ENCODE data around the gene PPP1R14D. TPM values are rescaled to one million over a fixed set of nuclear protein-coding genes. Genes with fewer than 3 reads are reported as not detected.

Gene PPP1R14D
- total RNA-seq, 2 experiments from 2014 or later: not detected

DNA sequence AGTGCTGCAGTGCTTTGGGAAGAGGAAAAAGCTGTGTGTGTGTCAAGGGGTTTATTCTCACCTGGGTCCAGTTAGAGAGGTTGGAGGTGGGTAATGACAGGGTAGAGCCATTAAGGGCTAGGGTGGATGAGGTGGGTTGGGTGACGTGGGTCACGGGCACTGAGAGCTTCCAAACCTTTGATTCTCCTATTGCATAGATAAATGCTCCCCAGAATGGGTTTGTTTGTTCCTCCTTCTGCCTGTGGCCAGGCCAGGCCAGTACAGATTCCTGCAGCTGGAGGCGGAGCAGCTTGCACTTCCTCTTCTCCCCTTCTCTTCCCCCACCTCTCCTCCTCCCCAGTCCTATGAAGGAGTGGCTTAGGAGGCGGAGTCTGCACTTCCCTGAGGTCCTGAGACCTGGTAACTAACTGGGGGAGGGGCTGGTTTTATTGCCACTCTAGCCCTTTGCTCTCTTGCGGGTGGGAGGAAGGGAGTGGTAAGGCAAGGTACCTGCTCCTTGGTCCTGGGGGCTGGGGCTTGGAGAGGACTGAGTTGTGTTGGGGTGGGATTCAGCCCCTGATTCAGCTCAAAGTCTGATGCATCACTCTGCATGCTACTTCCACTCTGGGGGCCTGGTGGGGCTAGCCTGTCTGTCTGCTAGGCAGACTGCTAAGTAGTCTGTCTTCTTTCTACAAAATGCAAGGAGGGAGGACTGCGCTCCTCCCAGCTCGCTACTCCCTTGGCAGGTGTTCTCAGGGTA is 18.9 kb upstream of the PPP1R14D start:
- Histone ChIP-seq H3K27me3 (ENCODE audit: control insufficient read depth in 1 of 2, insufficient read depth in 2 of 2, low read length in 2 of 2) (peaks cover 0 to 10% of the 10 kb centered on the region in 2 experiments), H3K27ac (ENCODE audit: low read depth in 1 of 2, low read length in 2 of 2) (no peak overlapping the region), H3K4me3 (ENCODE audit: low read length) (no peak overlapping the region), H3K9me3 (ENCODE audit: control insufficient read depth in 1 of 2, insufficient read depth in 1 of 2, low read length in 2 of 2) (no peaks in the 10 kb centered on the region), H3K4me1 (ENCODE audit: insufficient read depth, low read length) (peaks cover 42% of the 10 kb centered on the region), H3K36me3 (ENCODE audit: insufficient read depth, low read length) (no peaks in the 10 kb centered on the region)
- Mint-ChIP-seq H3K27ac (peak overlapping the region; percentile 0), H3K4me1 (ENCODE audit: low read depth) (peaks cover 34% of the 10 kb centered on the region), H3K9me3 (no peaks in the 10 kb centered on the region), H3K4me3 (no peak overlapping the region), H3K27me3 (peaks cover 9% of the 10 kb centered on the region), H3K36me3 (ENCODE audit: low read depth) (no peaks in the 10 kb centered on the region)
- POLR2A ChIA-PET: interaction anchor here (0.6 kb wide), 1 partner anchor 763 kb away, joined by 3 read pairs; no protein-coding TSS in a partner anchor
- CTCF ChIA-PET: no interaction called here
- DNase-seq (peak in 4 of 14 experiments; percentile 31 to 60 (median 42)), ATAC-seq (ENCODE audit: poor library complexity) (no peak)
- TF ChIP-seq, protein P1, sequence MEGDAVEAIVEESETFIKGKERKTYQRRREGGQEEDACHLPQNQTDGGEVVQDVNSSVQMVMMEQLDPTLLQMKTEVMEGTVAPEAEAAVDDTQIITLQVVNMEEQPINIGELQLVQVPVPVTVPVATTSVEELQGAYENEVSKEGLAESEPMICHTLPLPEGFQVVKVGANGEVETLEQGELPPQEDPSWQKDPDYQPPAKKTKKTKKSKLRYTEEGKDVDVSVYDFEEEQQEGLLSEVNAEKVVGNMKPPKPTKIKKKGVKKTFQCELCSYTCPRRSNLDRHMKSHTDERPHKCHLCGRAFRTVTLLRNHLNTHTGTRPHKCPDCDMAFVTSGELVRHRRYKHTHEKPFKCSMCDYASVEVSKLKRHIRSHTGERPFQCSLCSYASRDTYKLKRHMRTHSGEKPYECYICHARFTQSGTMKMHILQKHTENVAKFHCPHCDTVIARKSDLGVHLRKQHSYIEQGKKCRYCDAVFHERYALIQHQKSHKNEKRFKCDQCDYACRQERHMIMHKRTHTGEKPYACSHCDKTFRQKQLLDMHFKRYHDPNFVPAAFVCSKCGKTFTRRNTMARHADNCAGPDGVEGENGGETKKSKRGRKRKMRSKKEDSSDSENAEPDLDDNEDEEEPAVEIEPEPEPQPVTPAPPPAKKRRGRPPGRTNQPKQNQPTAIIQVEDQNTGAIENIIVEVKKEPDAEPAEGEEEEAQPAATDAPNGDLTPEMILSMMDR (IDR thresholded peaks at IDR 0.05): no peak
- intact Hi-C loops (cut with DNase I, micrococcal nuclease): no loop called here

DNA sequence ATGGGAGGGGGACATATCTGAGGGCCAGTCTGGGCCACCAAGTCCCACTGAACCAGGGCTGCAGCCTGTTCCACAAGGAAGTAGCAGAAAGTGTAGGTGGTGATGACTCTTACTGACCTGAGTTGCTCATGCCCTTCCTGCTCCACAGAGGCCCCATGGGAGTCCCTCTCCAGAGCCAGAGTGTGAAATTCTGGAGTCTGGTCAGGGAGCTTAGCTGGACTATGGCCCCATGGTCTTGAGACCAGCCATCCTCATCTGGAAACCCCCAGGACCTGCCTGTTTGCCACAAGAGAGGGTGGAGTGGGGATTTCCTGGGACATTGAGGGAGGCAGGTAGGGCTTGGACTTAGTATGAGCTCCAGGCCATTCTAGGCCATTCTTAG is 18.3 kb upstream of the PPP1R14D start:
- H3K4me1 Mint-ChIP-seq (ENCODE audit: low read depth): peaks cover 34% of the 10 kb centered on the region
- peaks cover 9% of the 10 kb centered on the region for H3K27me3 Mint-ChIP-seq
- no peaks in the 10 kb centered on the region for H3K36me3 Mint-ChIP-seq (ENCODE audit: low read depth)
- Histone ChIP-seq H3K36me3 (ENCODE audit: insufficient read depth, low read length) (no peaks in the 10 kb centered on the region), H3K4me3 (ENCODE audit: low read length) (no peak overlapping the region), H3K27me3 (ENCODE audit: control insufficient read depth in 1 of 2, insufficient read depth in 2 of 2, low read length in 2 of 2) (peaks cover 0 to 10% of the 10 kb centered on the region in 2 experiments), H3K27ac (ENCODE audit: low read depth in 1 of 2, low read length in 2 of 2) (no peak overlapping the region), H3K9me3 (ENCODE audit: control insufficient read depth in 1 of 2, insufficient read depth in 1 of 2, low read length in 2 of 2) (no peaks in the 10 kb centered on the region), H3K4me1 (ENCODE audit: insufficient read depth, low read length) (peaks cover 42% of the 10 kb centered on the region)
- no peaks in the 10 kb centered on the region for H3K9me3 Mint-ChIP-seq
- POLR2A ChIA-PET: no interaction called here
- DNase-seq (no peak), ATAC-seq (ENCODE audit: poor library complexity) (no peak)
- TF ChIP-seq, protein P1 (IDR thresholded peaks at IDR 0.05): no peak
- CTCF ChIA-PET: no interaction called here
- H3K27ac Mint-ChIP-seq: peak overlapping the region; percentile 0
- intact Hi-C loops (cut with DNase I, micrococcal nuclease): no loop called here
- H3K4me3 Mint-ChIP-seq: no peak overlapping the region

DNA sequence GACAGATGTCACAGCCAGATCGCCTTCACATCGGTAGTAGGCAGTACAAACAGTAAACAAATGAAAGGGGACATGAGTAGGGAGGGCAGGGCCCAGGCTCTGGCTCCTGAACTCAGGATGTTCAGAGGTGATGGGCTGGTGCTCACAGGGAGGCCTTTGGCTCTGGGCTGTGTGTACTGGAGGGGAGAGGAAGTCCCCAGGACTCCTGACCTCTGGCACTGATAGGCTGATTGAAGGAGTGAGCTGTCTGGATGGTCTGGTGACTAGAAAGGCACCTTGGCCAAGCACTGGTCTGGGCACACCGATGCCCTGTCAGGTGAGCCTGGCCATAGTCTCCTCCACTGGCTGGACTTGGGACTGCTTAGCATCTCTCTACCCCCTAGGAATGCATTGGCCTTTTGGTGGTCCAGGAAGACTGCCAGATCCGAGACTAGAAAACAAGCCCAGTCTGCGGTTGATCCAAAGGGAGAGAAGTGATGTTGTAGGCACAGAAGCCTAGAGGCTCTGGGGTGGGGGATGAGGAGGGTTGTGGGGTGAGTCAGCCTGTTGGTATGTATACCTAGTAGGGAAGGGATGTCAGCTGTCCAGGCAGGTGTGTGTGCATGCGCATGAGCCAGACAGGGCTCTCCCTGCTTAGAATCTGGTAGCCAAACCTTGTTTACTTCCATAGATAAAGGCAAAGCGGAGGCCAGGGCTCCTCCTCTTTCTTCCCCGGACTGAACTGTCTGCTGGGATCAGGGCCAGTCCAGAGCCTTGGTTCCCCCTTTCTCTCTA is 17.2 kb upstream of the PPP1R14D start:
- H3K36me3 ChIP-seq (ENCODE audit: insufficient read depth, low read length): no peaks in the 10 kb centered on the region
- peak overlapping the region; percentile 34 for H3K4me3 Mint-ChIP-seq
- H3K4me3 ChIP-seq (ENCODE audit: low read length): no peak overlapping the region
- H3K27ac Mint-ChIP-seq: no peak overlapping the region
- H3K9me3 ChIP-seq (ENCODE audit: control insufficient read depth in 1 of 2, insufficient read depth in 1 of 2, low read length in 2 of 2): no peaks in the 10 kb centered on the region
- H3K27me3 Mint-ChIP-seq: peaks cover 9% of the 10 kb centered on the region
- TF ChIP-seq, protein P1 (IDR thresholded peaks at IDR 0.05): no peak
- H3K36me3 Mint-ChIP-seq (ENCODE audit: low read depth): no peaks in the 10 kb centered on the region
- H3K4me1 ChIP-seq (ENCODE audit: insufficient read depth, low read length): peaks cover 42% of the 10 kb centered on the region
- peaks cover 0 to 10% of the 10 kb centered on the region in 2 experiments for H3K27me3 ChIP-seq (ENCODE audit: control insufficient read depth in 1 of 2, insufficient read depth in 2 of 2, low read length in 2 of 2)
- no peak for ATAC-seq (ENCODE audit: poor library complexity)
- H3K9me3 Mint-ChIP-seq: no peaks in the 10 kb centered on the region
- POLR2A ChIA-PET: interaction anchor here (0.6 kb wide), 1 partner anchor 152 kb away, joined by 3 read pairs; no protein-coding TSS in a partner anchor
- CTCF ChIA-PET: interaction anchor here (0.7 kb wide), 1 partner anchor 49 kb away, joined by 5 read pairs; the partner anchor contains the start of gene VPS18
- H3K4me1 Mint-ChIP-seq (ENCODE audit: low read depth): peaks cover 34% of the 10 kb centered on the region
- no peak overlapping the region for H3K27ac ChIP-seq (ENCODE audit: low read depth in 1 of 2, low read length in 2 of 2)
- intact Hi-C loops (cut with DNase I, micrococcal nuclease): no loop called here
- no peak for DNase-seq

Data from CD4-positive, alpha-beta T cell (primary cell).